ENCODE measurements around the gene TMEM9B. TPM values are rescaled to one million over a fixed set of nuclear protein-coding genes. Genes with fewer than 3 reads are reported as not detected.

TMEM9B gene
- total RNA-seq, 1 donor from 2014 or later, result 38.6 TPM

Small RNA genes lying within 50 kb of the gene (small RNA-seq; reads per million reads assigned to genes)
- not detected for gene RF00019 (ENCODE audit: low replicate concordance)

Other genes starting within 250 kb of the TMEM9B start
- gene AKIP1, start 53.3 kb downstream of the TMEM9B start, total RNA-seq, result 19.7 TPM
- 0.25 TPM for gene C11orf16, start 31.5 kb downstream of the TMEM9B start, total RNA-seq
- not detected for gene ASCL3, start 21.4 kb downstream of the TMEM9B start, total RNA-seq
- gene NRIP3, start 39.6 kb upstream of the TMEM9B start, total RNA-seq, result 16.7 TPM
- gene SCUBE2, start 127.2 kb upstream of the TMEM9B start, total RNA-seq, result 3.9 TPM